ENCODE data around the gene AMACR.
"Not testable (repeated sequence)": the region's sequence is repeated elsewhere in the genome, so short reads cannot be mapped to it uniquely, and the experiment has no call there.

GRCh38 chr5:33952175-33952574 is 55.7 kb downstream of the AMACR start:
- not testable (repeated sequence) for TF ChIP-seq ZNF274 (IDR thresholded peaks at IDR 0.05; ENCODE audit: low read depth, low read length); SUZ12 (IDR thresholded peaks at IDR 0.05; ENCODE audit: extremely low read depth, insufficient read depth, insufficient read length)
